HuH-7 (cell line): ENCODE measurements around the gene GLCCI1.

Experiments used
- DNase-seq: peaks from one replicate; pipeline ENCODE4 v3.0.0; 2011; ENCODE audit warnings: low spot score

The GLCCI1 gene

GRCh38 chr7:7968544-7969305 is at the start of gene GLCCI1:
TSS of gene GLCCI1 (plus strand) at chr7:7968796. CDS start at chr7:7969351, 555 bp downstream.
- DNase-seq = peak; percentile 98

- no peak for DNase-seq
These were observed 49.1 kb upstream of the GLCCI1 start for GRCh38 chr7:7919449-7919945.

- no peak for DNase-seq
These were observed 48.5 kb upstream of the GLCCI1 start for GRCh38 chr7:7920056-7920455.

GRCh38 chr7:7920481-7920880 is 48.1 kb upstream of the GLCCI1 start:
- no peak for DNase-seq

- no peak for DNase-seq
These were observed 46.8 kb upstream of the GLCCI1 start for GRCh38 chr7:7921830-7922229.

GRCh38 chr7:7922684-7923385 is 45.8 kb upstream of the GLCCI1 start:
- DNase-seq = no peak

GRCh38 chr7:7923818-7924217 is 44.8 kb upstream of the GLCCI1 start:
- no peak for DNase-seq

- no peak for DNase-seq
These were observed 44.3 kb upstream of the GLCCI1 start for GRCh38 chr7:7924303-7924702.

- no peak for DNase-seq
These were observed 37.0 kb upstream of the GLCCI1 start for GRCh38 chr7:7931626-7932025.

- no peak for DNase-seq
These were observed 36.0 kb upstream of the GLCCI1 start for GRCh38 chr7:7932553-7932952.

- no peak for DNase-seq
These were observed 34.6 kb upstream of the GLCCI1 start for GRCh38 chr7:7933915-7934526.

- DNase-seq = no peak
These were observed 33.7 kb upstream of the GLCCI1 start for GRCh38 chr7:7934945-7935344.

- DNase-seq = no peak
These were observed 30.1 kb upstream of the GLCCI1 start for GRCh38 chr7:7938471-7938870.

GRCh38 chr7:7943951-7944350 is 24.6 kb upstream of the GLCCI1 start:
- no peak for DNase-seq

- no peak for DNase-seq
These were observed 23.8 kb upstream of the GLCCI1 start for GRCh38 chr7:7944619-7945282.

GRCh38 chr7:7946486-7946885 is 22.1 kb upstream of the GLCCI1 start:
- no peak for DNase-seq

- DNase-seq = no peak
These were observed 20.4 kb upstream of the GLCCI1 start for GRCh38 chr7:7948232-7948631.

- DNase-seq = no peak
These were observed 14.8 kb upstream of the GLCCI1 start for GRCh38 chr7:7953806-7954205.

GRCh38 chr7:7956531-7957128 is 12.0 kb upstream of the GLCCI1 start:
- DNase-seq = no peak

- no peak for DNase-seq
These were observed 11.1 kb upstream of the GLCCI1 start for GRCh38 chr7:7957513-7957912.

- DNase-seq = no peak
These were observed 8.5 kb upstream of the GLCCI1 start for GRCh38 chr7:7959979-7960670.
